ENCODE data around the gene ASRGL1. TPM values are rescaled to one million over a fixed set of nuclear protein-coding genes. Genes with fewer than 3 reads are reported as not detected.

ASRGL1 gene
- total RNA-seq, 6 experiments from 2014 or later: 1.8 to 28.5 (median 4.7) TPM

DNA sequence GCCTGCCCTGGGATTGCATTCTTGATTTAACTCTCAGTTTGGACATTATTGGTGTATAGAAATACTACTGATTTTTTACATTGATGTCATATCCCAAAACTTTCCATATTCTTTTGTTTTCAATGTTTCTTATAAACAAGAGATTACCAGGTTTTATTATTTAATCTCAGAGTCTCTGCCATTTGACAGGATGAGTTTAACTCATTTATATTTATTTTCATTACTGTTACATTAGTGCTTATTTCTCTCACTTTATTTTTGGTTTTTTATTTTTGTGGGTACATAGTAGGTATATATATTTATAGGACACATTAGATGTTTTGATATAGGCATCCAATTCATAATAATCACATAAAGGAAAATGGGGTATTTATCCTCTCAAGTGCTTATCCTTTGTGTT is 29.3 kb upstream of the ASRGL1 start:
- no peak overlapping the region for H3K4me3 ChIP-seq
- no peaks in the 10 kb centered on the region for H3K36me3 ChIP-seq
- intact Hi-C loops (cut with DNase I): no loop called here
- no peak overlapping the region for H3K27ac ChIP-seq
- DNase-seq (no peak), ATAC-seq (no peak)
- TF ChIP-seq POLR2A (IDR thresholded peaks at IDR 0.05): no peak
- TF ChIP-seq, protein P1, sequence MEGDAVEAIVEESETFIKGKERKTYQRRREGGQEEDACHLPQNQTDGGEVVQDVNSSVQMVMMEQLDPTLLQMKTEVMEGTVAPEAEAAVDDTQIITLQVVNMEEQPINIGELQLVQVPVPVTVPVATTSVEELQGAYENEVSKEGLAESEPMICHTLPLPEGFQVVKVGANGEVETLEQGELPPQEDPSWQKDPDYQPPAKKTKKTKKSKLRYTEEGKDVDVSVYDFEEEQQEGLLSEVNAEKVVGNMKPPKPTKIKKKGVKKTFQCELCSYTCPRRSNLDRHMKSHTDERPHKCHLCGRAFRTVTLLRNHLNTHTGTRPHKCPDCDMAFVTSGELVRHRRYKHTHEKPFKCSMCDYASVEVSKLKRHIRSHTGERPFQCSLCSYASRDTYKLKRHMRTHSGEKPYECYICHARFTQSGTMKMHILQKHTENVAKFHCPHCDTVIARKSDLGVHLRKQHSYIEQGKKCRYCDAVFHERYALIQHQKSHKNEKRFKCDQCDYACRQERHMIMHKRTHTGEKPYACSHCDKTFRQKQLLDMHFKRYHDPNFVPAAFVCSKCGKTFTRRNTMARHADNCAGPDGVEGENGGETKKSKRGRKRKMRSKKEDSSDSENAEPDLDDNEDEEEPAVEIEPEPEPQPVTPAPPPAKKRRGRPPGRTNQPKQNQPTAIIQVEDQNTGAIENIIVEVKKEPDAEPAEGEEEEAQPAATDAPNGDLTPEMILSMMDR (IDR thresholded peaks at IDR 0.05): no peak
- no peaks in the 10 kb centered on the region for H3K4me1 ChIP-seq
- H3K9me3 ChIP-seq: no peaks in the 10 kb centered on the region
- no peaks in the 10 kb centered on the region for H3K27me3 ChIP-seq

GRCh38 chr11:62309991-62310390 is 27.3 kb upstream of the ASRGL1 start:
- DNase-seq: no peak
- Histone ChIP-seq H3K27me3 (no peaks in the 10 kb centered on the region), H3K36me3 (no peaks in the 10 kb centered on the region)

DNA sequence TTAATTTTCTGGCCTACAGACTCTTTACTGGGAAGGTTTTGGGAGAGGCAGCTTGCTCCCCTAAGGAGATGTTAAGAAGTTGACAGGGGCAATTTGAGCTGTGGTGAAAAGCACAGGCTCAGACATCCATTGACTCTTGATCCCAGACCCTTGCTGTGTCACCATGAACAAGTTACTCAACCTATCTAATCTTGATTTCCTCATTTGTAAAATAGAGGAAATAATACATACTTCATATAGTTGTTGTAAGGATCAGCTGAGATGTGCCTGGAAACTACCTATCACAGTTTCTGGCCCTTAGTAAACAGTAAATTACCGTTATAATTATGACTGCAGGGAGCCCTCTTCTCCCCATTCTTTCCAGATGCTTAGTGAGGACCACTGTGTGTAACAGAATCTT is 21.8 kb upstream of the ASRGL1 start:
- no peak for ATAC-seq
- 27% methylated on average over 1 of the region's 1 CpG for WGBS (ENCODE audit: insufficient coverage, low coverage, low lambda C conversion rate, missing lambda C conversion rate)
- intact Hi-C loops (cut with DNase I): no loop called here

More at GRCh38 chr11:62309991-62310390, 27.3 kb upstream of the ASRGL1 start:
- Histone ChIP-seq H3K4me3 (no peak overlapping the region), H3K27ac (no peak overlapping the region), H3K9me3 (no peaks in the 10 kb centered on the region), H3K4me1 (no peaks in the 10 kb centered on the region)
- intact Hi-C loops (cut with DNase I): no loop called here
- ATAC-seq: no peak
- 28% methylated on average over 6 of the region's 7 CpGs for WGBS (ENCODE audit: insufficient coverage, low coverage, low lambda C conversion rate, missing lambda C conversion rate)
- TF ChIP-seq POLR2A (IDR thresholded peaks at IDR 0.05): no peak
- TF ChIP-seq, protein P1 (IDR thresholded peaks at IDR 0.05): no peak

DNA sequence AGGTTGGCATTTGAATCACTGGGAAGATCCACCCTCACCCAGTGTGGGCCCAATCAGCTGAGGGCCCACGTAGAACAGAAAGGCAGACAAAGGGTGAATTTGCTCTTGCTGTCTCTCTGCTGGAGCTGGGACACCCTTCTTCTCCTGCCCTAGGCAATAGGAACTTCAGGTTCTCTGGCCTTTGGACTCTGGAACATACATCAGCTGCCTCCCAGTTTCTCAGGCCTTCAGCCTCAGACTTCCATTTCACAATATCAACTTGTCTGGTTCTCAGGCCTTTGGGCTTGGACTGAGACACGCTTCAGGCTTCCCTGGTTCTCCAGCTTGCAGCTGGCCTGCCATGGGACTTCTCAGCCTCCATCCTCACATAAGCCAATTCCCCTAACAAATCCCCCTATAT is 14.7 kb upstream of the ASRGL1 start:
- Histone ChIP-seq H3K36me3 (no peaks in the 10 kb centered on the region), H3K4me3 (no peak overlapping the region), H3K9me3 (no peaks in the 10 kb centered on the region), H3K27ac (no peak overlapping the region), H3K4me1 (no peaks in the 10 kb centered on the region), H3K27me3 (no peaks in the 10 kb centered on the region)
- ATAC-seq (no peak), DNase-seq (no peak)
- no peak for TF ChIP-seq POLR2A (IDR thresholded peaks at IDR 0.05)
- TF ChIP-seq, protein P1 (IDR thresholded peaks at IDR 0.05): no peak
- 92% methylated on average over 2 of the region's 2 CpGs for WGBS (ENCODE audit: insufficient coverage, low coverage, low lambda C conversion rate, missing lambda C conversion rate)
- intact Hi-C loops (cut with DNase I): no loop called here

More for the DNA sequence above, 21.8 kb upstream of the ASRGL1 start:
- Histone ChIP-seq H3K36me3 (no peaks in the 10 kb centered on the region), H3K4me3 (no peak overlapping the region), H3K27me3 (no peaks in the 10 kb centered on the region), H3K27ac (no peak overlapping the region), H3K9me3 (no peaks in the 10 kb centered on the region), H3K4me1 (no peaks in the 10 kb centered on the region)
- no peak for DNase-seq
- TF ChIP-seq, protein P1 (IDR thresholded peaks at IDR 0.05): no peak
- no peak for TF ChIP-seq POLR2A (IDR thresholded peaks at IDR 0.05)
